ENCODE results near the gene SPC24.
"Not testable (repeated sequence)": the region's sequence is repeated elsewhere in the genome, so short reads cannot be mapped to it uniquely, and the experiment has no call there.

Gene SPC24

DNA sequence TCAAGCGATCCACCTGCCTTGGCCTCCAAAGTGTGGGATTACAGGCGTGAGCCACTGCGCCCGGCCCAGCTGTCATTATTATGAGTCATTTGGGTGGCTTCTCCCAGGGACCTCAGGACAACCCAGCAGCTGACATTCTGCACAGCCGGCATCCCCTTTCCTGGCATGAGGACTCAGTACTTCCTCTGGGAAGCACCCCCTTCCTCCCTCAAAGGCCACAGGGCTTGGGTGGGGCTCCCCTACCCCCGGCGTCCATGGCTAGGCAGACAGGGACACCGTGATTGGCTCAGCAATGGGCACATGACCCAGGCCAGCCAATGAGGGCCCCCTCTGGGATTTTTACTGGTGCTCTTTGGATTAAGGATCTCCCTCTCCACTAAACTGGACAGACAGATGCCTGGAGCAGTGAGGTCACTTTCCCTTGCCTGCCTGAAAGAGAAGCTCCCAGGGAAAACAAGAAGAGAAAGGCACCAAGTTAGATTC lies 35.7 kb upstream of the SPC24 start:
- DNase-seq: no peak

DNA sequence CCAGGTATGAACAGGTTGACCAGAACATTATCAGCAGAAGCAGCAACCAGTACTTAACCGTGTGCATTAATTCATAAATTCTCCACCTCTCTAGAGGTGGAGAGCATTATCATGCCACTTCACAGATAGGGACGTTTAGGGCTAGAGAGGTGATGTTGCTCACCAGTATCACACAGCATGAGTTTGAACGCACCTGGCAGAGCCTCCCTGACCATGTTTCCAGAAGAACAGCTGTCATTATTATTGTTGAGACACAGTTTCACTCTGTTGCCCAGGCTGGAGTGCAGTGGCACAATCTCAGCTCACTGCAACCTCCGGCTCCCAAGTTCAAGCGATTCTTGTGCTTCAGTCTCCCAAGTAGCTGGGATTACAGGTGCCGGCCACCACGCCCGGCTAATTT lies 34.9 kb upstream of the SPC24 start:
- DNase-seq: no peak

DNA sequence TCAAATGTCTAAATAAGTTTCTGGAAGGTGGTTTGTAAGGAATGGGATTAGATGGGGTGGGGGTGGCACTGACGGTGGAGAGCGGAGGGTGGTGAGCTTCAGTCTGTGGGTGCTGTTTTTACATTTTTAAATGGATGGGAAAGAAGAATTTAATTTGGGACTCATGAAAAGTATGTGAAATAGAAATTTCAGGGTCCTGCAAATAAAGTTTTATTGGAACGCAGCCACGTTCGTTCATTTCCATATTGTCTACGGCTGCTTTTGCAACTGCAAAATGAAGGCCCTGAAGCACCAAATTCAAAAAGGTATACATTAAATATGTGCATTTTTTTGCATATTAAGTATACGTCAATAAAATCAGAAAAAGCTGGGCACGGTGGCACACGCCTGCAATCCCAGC lies 31.9 kb upstream of the SPC24 start:
- DNase-seq: no peak

DNA sequence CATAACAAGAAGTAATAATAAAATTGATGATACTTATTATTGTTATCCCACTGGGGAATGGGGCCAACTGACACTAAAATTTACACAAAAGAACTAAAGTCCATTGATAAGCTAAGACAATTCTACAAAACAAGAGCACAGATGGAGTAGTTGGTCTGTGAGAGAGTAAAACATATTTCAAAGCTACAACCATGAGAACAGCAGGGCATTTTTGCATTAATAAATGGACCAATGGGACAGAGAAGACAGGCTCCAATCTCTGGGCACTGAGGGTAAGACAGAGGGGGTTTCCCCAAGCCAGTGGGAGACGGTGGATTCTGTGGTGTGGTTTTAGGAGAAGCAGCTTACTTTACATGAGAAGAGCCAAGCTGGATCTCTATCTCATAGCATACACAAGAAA lies 27.4 kb upstream of the SPC24 start:
- DNase-seq: no peak

DNA sequence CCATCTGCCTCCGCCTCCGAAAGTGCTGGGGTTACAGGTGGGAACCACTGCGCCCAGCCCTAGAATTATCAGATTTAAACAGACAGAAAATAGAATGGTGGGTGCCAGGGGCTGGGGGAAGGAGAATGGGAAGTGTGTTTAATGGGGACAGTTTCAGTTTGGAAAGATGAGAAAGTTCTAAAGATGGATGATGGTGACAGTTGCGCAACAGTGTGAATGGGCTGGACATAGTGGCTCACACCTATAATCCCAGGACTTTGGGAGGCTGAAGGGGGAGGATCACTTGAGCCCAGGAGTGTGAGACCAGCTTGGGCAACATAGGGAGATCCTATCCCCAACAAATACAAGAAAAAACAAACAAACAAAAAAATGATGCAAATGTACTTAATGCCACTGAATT lies 25.9 kb upstream of the SPC24 start:
- no peak for DNase-seq

DNA sequence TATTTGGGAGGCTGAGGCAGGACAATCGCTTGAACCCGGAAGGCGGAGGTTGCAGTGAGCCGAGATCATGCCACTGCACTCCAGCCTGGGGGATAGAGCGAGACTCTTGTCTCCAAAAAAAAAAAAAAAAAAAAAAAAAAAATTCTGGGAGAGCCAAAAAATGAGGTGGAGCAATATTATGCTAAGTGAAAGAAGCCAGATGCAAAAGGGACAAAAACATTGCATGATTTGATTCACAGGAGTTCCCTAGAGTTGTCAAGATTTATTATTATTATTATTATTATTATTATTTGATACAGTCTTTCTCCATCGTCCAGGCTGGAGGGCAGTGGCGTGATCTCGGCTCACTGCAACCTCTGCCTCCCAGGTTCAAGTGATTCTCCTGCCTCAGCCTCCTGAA lies 25.4 kb upstream of the SPC24 start:
- not testable (repeated sequence) for DNase-seq

DNA sequence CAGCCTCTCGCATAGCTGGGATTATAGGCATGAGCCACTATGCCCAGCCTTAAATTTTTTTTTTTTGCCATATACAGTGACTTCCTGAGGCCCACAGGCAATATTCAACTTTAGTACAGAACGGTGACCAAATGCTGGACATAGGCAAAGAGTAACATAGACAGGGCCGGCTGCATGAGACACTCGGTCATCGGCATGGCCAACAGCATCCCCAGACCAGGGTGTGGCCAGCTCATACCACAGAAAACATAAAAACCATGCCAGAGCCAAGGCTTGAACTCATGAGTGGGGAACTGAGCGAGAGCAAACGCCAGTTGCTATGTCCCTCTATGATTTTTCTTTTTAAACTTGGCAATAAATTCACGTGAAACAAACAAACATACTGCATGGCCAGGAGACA lies 24.8 kb upstream of the SPC24 start:
- no peak for DNase-seq

DNA sequence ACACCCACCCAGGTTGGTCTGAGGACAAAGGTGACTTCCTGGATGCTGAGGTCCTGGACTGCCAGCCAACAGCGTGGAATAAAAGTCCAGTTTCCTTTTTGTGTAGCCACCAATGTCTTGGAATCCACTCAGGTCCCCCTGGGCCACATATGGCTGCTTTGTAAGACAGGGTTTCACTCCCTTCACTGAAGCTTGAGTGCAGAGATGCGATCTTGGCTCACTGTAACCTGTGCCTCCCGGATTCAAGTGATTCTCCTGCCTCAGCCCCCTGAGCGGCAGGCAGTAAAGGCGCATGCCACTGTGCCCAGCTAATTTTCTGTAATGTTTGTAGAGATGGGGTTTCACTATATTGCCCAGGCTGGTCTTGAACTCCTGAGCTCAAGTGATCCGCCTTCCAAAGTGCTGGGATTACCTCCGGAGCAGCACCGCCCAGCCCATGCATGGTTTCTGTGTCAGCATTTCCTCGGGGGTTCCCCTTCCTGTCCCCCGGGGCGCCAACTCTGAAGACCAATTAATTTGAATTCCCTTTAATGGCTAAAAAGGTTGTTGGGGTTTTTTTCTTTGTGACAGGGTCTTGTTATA lies 24.2 kb upstream of the SPC24 start:
- no peak for DNase-seq

DNA sequence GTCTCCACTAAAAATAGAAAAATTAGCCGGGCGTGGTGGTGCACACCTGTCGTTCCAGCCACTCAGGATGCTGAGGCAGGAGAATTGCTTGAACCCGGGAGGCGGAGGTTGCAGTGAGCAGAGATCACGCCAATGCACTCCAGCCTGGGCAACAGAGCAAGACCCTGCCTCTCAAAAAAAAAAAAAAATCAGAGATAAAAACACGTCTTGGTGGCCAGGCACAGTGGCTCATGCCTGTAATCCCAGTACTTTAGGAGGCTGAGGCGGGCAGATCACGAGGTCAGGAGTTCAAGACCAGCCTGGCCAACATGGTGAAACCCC lies 23.5 kb upstream of the SPC24 start:
- DNase-seq: not testable (repeated sequence)

DNA sequence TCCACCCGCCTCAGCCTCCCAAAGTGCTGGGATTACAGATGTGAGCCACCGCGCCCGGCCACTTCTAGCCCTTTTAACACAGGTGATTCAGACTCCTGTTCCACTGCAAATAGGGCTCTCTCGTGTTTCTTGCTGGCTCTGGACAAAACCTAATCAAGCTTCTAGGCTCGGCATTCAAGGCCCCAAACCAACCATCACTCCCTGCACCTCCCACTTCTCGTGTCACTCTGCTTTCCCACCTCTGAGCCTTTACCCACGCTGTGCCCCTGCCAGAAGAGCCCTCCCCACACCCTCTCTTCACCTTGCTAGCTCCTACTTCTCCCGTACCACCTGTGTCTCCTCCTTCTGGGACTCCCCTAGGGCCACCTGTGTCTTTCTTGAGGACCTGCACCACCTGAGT lies 22.0 kb upstream of the SPC24 start:
- no peak for DNase-seq

DNA sequence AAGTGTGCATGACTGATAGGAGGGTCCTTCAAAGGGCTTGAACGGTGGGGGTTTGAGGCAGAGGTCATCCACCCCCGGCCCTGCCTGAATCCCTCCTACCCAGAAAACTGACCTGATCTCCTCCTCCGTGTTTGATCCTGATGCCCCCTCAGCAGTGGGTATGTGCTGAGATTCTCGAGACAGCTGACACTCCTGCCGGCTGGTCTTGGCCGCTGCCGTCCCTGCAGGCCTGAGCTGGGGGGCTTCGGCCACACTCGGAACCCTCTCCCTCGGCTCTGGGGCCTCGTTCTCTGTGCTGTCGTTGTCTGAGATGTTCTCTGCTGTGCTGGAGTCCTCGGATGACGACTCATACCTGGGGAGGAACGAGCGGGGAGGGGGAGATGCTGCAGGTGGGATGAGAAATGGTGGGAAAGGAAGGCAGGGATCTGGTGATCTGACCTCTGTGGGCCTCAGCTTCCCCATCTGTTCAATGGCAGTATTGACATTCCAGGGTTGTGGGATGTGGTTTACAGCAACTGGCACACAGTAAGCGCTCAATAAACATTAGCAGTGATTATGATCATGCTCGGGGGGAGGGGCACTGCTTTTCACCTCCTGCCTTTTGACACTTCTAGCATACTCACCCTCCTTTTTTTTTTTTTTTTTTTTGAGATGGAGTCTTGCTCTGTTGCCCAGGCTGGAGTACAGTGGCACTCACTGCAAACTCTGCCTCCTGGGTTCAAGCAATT lies 21.0 kb upstream of the SPC24 start:
- no peak for DNase-seq

DNA sequence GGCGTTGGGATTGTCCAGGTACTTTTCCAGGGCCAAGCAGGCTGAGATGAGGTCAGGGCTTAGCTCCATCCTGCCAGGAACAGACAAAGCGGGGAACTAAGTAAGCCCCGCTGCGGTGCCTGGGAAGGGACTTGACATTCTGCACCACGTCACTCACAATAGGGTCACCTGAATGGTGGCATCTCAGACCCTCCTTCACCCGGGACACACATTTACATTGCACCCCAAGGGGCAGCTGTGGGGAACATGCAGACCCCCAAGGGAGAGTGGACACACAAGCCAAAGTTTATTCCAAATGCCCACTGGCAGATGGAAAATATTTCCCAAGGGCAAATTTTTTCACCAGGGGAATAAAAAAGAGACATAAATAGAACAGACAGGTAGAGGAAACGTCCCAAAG lies 20.3 kb upstream of the SPC24 start:
- DNase-seq: no peak

DNA sequence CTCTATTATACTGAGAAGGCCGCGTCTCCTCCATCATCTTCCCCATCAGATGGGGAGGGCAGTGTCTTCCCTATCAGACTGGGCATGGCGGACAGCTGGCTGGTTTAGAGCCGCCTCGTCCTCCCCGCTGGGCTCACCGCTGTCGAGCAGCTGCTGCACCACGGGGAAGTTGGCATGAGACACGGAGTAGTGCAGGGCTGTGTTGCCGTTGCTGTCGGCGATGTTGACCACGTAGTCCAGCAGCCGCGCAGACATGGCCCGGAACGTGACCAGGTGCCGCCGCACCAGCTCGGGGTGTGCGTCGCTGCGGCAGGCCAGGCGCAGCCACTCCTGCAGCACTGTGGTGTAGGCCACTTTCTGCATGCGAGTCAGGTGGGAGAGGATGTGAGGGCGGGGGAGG lies 18.8 kb upstream of the SPC24 start:
- no peak for DNase-seq

DNA sequence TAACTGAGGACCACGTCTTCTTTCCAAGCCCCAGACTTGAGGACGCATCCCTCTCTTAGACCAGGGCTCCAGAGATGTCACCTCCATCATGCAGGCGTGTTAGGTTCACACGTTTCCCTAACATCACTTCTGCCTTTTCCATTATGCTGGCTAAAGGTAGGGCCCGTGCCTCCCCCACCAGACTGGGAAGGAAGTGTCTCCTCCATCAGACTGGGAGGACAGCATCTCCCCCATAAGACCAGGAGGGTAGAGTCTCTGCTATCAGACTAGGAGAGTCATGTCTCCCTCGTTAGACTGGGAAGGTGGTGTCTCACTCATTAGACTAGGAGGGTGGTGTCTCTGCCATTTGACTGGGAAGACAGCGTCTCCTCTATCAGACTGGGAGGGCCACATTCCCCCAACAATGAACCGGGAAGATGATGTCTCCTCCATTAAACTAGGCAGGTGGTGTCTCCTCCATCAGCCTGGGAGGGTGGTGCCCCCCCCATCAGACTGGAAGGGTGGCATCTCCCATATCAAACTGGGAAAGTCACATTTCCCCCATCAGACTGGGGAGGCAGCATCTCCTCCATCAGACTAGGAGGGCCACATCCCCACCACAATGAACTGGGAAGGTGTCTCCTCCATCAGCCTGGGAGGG lies 18.1 kb upstream of the SPC24 start:
- no peak for DNase-seq

DNA sequence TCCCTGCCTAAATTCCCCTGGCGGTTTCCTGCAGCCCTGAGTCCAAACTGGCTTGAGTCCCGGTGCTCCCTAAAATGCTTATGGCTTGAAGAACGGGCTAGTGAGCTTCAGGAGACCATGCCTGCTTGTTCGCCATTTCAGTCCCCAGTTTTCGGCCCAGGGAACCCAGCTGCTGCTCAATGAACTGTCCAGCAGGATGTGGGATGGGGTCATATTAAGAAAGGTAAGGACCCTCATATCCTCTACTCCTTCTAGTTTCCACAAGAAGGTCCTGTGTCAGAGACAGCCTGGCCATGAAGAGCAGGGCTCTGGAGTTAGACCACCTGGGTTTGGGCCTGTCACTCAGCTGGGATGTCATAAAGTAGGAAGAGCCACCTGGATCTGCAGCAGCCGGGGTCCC lies 17.0 kb upstream of the SPC24 start:
- DNase-seq: no peak

DNA sequence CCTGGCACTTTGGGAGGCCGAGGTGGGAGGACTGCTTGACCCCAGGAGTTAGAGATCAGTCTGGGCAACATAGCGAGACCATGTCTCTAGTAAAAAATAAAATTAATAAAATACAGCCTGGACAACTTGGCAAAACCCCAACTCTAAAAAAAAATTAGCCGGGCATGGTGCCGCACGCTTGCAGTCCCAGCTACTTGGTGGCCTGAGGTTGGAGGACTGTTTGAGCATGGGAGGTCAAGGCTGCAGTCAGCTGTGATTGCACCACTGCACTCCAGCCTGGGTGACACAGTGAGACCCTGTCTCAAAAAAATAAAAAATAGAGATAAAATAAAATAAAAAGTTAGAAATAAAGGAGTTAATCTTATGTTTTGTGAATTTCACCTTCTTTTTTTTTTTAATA lies 15.6 kb upstream of the SPC24 start:
- no peak for DNase-seq

DNA sequence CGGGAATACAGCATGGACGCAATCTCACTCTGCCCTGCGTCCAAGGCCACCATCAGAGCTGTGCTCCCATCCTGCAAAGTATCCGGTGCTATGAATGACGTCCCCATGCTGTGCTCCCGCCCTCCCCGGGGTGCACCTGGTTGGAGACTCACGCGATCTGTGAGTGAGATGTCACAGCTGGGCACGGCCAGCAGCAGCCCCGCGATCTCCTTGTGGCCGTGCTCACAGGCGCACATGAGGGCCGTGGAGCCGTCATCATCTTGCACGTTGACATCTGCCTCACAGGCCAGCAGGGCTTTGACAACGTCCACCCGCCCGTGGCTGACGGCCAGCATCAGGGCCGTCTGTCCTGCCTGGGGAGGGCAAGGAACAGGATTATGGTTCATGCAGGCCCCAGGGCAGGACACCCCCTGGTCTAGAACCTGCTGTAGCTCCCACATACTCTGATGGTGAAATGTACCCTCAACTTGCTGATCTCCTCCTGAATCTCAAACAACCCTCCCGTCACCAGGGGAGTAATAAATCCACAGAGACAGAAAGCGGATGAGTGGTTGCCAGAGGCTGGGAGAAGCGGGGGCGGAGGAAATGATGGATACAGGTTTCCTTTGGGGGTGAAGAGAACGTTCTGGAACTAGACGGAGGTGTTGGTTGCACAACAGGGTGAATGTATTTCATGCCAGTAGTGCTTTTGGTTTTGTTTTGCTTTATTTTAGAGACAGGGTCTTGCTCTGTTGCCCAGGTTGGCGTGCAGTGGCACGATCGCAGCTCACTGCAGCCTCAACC lies 14.5 kb upstream of the SPC24 start:
- DNase-seq: no peak

DNA sequence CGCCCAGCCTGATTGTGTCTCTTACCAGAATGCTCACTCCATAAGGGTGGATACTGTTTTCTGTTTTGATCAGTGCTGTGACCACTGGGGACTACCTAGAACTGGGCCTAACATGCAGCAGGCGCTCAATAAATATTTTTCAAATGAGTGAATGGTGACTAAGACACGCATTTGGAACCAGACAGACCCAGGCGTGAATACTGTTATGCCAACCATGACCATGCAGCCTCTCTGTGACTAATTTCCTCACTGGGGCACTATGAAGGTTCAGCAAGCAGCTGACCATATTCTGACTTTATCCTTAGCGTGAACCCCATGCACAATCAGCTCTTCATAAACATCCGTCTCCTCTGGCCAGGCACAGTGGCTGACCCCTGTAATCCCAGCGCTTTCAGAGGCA lies 13.0 kb upstream of the SPC24 start:
- no peak for DNase-seq

DNA sequence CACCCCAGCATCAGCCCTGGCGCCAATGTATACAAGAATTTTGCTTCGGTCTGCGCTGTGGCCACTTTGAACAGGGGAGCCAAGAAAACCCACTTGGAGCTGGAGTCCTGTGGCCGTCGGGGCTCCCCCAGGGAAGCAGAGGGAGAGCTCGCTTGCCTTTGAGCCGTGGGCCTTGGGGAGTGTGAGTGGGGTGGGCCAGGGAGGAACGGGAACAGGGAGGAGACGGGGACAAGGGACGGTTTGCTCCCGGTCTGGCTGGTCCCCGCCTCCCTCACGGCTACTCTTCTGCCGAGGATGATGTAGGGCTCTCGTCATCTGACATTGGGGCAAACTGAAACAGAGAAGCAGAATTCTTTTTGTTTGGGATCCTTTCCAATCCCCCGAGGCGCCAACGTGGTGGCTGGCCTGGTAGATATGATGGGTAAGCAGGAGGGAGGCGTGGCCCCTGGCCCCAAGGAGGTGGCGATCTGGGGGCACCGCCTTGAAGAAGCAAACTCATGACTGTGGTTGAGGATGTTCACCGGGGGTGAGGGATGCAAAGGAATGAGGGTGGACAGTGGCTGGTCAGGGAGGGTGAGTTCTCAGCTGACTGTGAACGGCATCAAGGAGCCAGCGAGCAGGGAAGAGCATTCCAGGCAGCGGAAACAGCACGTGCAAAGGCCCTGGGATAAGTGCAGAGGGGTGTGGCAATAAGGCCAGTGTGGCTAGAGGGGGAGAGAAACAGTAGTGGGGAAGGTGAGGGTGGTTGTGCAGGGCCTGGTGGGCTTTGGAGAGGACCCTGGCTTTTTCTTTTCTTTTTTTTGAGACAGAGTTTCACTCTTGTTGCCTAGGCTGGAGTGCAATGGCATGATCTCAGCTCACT lies 10.9 kb upstream of the SPC24 start:
- DNase-seq: no peak

DNA sequence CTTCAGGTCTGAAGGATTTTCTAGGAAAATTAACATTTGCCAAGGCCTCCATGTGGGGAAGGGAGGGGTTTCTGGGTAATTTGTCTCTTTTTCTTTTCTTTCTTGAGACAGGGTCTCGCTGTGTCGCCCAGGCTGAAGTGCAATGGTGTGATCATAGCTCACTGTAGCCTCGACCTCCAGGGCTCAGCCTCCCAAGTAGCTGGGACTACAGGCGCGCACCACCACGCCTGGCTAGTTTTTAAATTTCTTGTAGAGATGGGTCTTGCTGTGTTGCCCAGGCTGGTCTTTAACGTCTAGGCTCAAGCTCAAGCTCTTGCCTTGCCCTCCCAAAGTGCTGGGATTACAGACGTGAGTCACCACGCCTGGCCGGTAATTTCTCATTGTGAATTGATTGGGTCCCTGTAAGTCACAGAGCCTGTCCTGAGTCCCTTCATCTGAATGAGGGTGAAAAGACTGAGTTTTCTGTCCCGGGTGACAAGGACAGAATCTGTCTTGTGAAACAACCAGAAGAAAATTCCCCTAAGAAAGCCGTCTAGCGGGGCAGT lies 10.0 kb upstream of the SPC24 start:
- DNase-seq: no peak

DNA sequence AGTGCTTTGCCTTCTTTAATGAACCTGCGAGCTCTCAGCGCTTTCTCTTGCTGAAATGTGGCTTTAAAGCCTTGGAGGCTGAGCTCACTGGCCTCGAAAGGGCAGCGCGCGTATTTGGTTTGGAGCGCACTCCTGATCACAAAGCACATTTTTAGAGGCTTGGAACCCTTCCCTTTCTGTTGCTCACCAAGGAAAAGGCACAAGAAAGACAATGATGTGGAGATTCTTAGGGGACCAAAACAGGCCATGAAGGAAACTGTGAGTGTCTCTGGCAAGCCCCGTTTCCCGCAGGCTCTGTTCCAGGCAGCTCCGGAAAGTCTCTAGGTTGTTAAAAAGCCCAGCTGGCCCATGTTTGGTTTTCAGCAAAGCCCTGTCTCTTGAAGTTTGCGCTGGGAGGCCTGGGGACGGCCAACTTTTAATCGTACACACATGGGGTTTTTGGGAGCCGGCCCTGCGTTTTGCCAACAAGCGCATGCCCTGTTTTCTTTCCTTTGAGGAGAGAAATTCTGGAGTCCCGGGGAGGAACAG lies 9.4 kb upstream of the SPC24 start:
- DNase-seq: no peak

DNA sequence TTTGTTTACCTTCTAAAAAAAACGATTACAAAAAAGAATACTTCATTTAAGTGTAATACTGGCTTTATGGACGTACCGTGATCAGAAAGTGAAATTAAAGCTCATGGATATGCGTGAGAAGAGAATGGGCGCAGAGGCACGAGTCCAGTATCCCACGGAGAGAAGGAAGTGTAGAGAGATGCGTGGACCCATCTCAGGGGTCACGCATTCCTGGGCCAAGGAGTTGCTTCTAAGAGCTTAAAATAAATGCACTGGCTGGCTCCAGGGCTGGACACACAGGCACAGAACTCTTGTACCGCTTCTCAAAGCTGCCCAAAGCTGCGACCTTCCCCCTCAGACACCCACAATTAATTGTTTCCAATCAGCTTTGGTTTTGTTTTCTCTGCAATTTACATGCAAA lies 8.7 kb upstream of the SPC24 start:
- no peak for DNase-seq
